Ecto neural progenitor cell (in vitro differentiated cells): ENCODE results near the gene TPCN1.

Source experiments
- DNase-seq: peaks from one replicate; pipeline ENCODE4 v3.0.0-alpha.2; 2018; ENCODE audit warnings: low spot score

The TPCN1 gene

DNA sequence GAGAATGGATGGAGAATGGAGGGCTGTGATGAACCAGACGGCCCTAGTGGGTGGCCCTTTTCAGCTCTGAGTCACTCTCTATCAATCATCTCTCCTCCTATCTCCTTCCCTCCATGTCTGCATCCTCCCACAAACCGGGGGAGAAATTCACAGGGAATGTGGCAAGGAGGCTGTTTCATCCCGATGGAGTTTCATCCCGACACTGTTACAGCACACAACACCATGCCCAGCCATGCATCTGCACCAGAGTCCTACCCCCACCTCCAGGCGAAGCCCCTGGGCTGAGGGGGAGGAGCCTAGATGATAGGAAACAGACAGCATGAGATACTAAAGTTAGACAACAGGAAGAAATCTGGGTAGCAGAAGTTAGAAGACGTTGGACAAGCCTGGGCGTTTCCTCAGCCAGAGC, 92.9 kb downstream of the TPCN1 start:
- no peak for DNase-seq

- no peak for DNase-seq
Observed at GRCh38 chr12:113315358-113315757, 94.1 kb downstream of the TPCN1 start.

DNA sequence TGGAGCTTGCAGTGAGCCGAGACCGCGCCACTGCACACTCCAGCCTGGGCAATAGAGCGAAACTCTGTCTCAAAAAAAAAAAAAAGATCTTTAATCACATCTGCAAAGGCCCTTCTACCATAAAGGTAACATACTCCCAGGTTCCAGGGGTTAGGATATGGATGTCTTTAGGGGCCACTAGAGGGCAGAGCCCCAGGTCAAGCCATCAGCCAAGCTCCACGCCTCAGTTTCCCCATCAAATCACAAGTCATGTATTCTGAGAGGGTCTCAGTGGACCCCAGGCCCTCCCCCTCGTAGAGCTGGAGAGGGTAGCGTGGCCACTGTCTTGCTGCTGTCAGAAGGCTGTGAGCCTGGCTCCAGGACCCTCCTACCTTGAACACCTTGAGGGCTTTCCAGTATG, 94.9 kb downstream of the TPCN1 start:
- DNase-seq: no peak

DNA sequence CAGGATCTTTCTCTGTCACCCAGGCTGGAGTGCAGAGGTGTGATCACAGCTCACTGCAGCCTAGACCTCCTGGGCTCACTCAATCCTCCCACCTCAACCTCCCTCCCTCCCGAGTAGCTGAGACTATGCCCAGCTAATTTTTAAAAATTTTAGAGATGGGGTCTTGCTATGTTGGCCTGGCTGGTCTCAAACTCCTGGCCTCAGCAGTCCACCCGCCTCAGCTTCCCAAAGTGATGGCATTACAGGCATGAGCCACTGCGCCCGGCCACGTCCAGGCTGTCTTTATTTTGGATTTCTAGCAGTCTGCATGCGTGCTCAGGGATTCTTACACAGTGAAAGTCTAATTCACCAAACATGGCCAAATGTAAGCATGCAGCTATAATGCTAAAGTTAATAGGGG, 95.9 kb downstream of the TPCN1 start:
- DNase-seq: no peak

DNA sequence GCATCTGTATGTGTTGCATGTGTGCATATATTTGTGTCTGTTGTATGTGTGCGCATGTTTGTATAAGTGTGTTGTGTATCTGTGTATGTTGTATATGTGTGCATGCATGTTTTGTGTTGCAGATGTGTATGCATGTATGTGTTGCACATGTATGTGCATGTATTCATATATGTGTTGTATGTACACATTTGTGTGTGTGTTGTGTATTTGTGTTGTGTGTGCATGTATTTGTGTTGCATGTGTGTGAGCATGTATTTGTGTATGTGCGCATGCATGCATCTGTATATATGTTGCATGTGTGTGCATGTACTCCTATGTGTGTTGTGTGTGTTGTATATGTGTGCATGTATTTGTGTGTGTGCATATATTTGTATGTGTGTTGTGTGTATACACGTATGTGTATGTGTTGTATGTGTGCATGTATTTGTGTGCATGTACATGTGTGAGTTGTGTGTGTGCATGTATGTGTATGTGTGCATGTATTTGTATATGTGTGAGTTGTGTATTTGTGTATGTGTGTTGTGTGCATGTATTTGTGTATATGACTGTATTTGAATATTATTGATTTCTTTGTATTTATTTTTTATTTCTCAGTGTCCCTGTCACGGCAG, 96.9 kb downstream of the TPCN1 start:
- DNase-seq: no peak

- DNase-seq: no peak
Observed at GRCh38 chr12:113318900-113319628, 97.8 kb downstream of the TPCN1 start.

DNA sequence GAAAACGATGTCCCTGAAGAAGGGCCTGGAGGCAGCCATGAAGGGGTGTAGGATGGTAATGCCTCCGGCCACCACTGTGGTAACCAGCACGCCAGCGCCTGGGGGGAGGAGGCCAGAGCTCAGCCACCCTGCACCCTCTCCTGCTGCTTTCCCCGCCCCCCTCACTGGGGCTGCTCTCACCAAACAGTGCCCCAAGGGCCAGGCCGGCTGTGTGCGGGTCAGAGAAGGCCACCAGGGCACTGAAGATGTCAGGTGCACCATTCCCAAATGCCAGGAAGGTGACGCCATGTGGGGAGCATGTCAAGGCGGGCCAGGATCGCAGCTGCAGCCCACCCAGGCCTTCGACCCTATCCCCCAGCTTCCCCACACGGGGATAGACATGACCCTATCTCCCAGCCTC, 99.1 kb downstream of the TPCN1 start:
- no peak for DNase-seq

DNA sequence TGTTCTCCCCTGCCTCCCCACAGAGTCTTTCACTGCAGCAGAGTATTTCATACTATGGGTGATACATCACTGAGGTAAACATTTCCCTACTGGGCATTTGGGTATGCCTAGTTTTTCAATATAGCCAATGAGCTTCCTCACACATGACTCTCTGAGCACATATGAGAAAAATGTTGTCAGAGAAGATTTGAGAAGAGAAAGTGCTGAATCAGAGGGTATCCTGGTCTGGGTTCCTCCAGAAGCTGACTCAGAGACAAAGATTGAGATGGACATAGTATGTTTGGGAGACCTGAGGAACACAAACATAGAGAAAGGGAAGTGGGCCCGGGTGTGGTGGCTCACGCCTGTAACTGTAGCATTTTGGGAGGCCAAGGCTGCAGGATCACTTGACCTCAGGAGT, 101.1 kb downstream of the TPCN1 start:
- DNase-seq: no peak

GRCh38 chr12:113325916-113326315, 104.7 kb downstream of the TPCN1 start:
- no peak for DNase-seq

DNA sequence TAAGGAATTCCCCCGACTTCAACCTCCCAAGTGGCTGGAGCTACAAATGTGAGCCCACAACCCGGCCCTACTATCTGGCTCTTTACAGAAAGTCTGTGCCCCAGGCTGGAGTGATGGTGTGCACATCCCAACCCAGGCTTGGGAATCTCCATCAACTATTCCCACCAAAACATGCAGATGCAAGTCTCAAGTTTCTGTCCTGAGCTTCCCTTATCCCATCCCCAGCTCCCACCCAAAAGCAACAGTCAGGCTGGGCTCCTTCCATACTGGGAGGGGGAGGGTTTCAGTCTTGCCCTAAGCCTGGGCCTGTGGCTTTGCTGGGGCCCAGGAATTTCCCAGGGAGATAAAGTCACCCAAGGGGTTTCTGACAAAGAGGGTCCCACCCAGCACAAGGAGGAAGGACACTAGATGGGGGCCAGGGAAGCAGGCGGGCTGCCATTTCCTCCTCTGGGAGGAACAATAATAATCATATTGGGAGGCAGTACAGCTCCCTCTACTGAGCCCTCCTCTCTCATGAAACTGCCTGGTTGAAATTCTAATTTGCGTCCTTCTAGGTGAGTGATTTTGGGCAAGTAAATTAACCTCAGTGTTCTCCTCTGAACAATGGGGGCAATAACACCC, 105.6 kb downstream of the TPCN1 start:
- no peak for DNase-seq

- no peak for DNase-seq
Observed at GRCh38 chr12:113328368-113328889, 107.2 kb downstream of the TPCN1 start.

DNA sequence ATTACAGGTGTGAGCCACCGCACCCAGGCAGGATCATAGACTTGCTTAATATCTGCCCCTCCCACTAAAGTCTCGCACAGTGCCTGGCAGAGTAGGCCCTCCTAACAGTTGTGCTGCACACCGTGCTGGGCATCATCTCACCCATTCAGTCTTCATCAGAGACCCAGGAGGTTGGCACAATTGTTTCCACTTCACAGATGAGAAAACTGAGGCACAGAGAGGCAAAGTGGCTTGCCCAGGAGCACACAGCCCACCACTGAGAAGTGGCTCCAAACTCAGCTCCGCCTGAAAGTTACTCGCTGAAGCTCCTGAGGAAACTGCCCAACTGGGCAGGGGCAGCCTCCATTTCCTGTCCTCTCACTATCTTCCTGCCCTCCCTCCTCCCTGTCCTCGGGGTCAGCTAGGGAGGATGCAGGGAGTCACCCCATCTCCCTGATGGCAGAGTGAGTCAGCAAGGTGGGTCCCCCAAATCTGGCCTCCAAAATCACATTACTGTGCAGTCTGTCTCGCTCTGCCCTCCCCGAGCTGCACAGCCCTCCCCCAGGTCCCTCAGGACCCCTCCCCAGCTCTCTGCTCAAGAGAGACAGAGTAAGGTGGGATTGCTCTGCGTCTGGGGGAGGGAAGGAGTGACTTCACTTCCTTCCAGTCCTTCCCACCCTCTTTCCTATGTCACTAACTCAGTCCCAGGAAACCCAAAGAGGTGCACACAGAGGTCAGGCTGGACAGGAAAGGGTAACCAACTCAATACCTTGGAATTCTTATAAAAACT, 107.9 kb downstream of the TPCN1 start:
- DNase-seq: no peak

DNA sequence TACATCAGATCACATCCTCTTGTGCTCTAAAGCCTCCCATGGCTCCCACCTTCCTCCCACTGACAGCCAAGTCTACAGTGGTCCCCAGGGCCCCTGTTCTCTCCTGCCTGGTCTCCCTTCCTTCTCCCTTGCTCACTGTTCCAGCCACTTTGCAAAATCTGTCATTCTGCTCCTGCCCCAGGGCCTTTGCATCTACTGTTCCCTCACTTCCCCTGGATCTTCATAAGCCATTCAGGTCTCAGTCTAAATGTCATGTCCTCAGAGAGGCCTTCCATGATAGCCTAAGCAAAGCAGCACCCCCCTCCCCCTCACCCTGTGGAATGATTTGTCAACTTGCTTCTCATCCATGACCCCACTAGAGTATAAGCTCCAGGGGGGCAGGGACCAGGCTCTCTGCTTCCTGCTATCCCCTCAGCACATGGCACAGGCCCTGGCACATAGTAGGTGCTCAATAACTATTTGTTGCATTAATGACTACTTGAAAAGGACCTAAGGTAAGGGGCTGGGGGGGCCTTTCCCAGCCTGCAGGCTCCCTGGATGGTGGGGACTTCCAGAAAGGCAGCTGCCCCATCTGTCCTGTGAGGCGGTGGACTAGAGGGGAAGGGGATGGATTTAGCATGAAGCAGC, 108.6 kb downstream of the TPCN1 start:
- DNase-seq: no peak

- DNase-seq: no peak
Observed at GRCh38 chr12:113330505-113330904, 109.2 kb downstream of the TPCN1 start.

GRCh38 chr12:113332688-113333417, 111.6 kb downstream of the TPCN1 start:
- no peak for DNase-seq

GRCh38 chr12:113333418-113333750, 112.1 kb downstream of the TPCN1 start:
- no peak for DNase-seq

DNA sequence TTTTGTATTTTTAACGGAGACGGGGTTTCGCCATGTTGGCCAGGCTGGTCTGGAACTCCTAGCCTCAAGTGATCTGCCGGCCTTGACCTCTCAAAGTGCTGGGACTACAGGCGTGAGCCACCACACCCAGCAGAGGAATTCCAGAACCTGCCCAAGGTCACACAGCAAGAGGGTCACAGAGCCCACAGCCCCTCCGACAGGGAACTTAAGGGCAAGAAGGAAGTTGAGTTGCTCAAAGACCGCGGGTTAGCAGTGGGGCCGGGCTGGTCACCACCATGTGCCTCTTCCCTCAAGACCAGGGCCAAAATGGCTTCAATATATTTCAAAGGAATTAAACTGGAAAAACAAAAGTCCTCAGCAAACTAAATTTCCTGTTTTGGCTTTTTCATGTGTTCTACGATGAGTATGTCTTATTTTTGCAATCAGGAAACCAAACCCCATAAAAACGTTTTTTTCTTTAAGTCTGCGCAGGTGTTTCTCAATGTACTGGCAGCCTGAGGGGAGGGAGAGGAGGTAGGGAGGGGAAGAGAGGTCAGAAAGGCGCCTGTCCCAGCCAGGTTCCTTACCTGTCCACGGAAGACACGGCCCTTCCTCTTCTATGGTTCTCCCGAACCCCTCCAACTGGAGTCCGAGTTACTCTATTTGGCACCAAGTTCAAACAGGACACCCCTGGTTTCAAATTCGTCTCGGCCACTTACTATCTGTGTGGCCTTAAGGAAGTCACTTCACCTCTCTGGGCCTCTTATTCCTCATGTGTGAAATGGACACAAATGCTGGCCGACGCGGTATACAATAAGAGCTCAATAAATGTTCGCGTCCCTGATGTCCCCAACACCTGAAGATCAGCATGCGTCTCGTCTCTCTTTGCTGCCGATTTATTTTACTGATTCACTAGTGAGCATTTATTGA, 112.9 kb downstream of the TPCN1 start:
- DNase-seq: no peak

- DNase-seq: peak; percentile 98
Observed at GRCh38 chr12:113334786-113335539, 113.7 kb downstream of the TPCN1 start, which contains the start of gene SLC8B1. SLC8B1 (minus strand) TSS chr12:113335109; CDS start chr12:113332878, 2,231 bp downstream.

- no peak for DNase-seq
Observed at GRCh38 chr12:113339540-113339939, 118.3 kb downstream of the TPCN1 start.

GRCh38 chr12:113340061-113340460, 118.8 kb downstream of the TPCN1 start:
- DNase-seq: no peak
